Measurements from ENCODE around the gene PCDHB12. TPM values are rescaled to one million over a fixed set of nuclear protein-coding genes. Genes with fewer than 3 reads are reported as not detected.
"Not testable (repeated sequence)": the region's sequence is repeated elsewhere in the genome, so short reads cannot be mapped to it uniquely, and the experiment has no call there.

The PCDHB12 gene
- total RNA-seq, 1 experiment from 2014 or later, result 0.44 TPM

DNA sequence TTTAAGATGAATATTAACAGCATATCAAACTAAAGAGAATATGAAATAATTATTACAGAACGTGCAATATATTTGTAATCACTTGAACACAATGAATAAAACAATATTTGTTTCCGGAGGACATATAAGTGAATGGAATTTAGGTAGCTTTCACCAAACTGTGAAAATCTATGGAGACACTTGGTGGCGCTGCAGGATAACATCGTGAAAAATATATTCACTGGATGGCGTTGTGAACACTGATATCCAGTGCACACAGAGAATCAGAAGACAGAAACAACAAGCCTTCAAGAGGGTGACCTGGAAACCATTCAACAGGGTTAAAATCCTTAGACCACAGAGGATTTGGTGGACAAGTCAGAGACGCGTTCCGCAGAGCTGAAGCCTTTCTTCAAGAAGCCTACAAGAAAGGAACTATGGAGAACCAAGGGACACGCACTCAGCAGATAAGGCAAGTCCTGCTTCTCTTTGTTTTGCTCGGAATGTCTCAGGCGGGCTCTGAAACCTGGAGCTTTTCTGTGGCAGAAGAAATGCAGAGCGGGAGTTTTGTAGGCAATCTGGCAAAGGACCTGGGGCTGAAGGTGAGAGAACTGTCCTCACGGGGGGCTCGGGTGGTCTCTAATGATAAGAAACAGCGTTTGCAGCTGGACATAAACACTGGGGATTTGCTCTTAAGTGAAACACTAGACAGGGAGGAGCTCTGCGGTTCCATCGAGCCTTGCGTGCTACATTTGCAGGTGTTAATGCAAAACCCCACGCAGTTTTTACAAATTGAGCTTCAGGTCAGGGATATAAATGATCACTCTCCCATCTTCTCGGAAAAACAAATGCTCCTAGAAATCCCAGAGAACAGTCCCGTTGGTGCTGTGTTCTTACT is 8.9 kb upstream of the PCDHB12 start, which contains the start of gene PCDHB11:
PCDHB11 (plus strand) TSS at position 269 of the 877 bp plus-strand sequence; CDS start at position 417, 148 bp downstream.
- peak within 1 kb of the TSS; percentile 41 to 65 for H3K4me3 ChIP-seq (ENCODE audit: low read depth in 2 of 2, low read length in 2 of 2)
- DNase-seq (ENCODE audit: low read depth, low spot score) (peak; percentile 32), ATAC-seq (peak; percentile 94)
- TF ChIP-seq SIN3A (IDR thresholded peaks at IDR 0.05; ENCODE audit: borderline replicate concordance, insufficient read depth, low read depth, low read length) (no peak), TCF7L2 (IDR thresholded peaks at IDR 0.05; ENCODE audit: low read depth, low read length) (no peak), POLR2AphosphoS5 (IDR thresholded peaks at IDR 0.05; ENCODE audit: low read depth, low read length) (no peak)
- TF ChIP-seq, protein P1, sequence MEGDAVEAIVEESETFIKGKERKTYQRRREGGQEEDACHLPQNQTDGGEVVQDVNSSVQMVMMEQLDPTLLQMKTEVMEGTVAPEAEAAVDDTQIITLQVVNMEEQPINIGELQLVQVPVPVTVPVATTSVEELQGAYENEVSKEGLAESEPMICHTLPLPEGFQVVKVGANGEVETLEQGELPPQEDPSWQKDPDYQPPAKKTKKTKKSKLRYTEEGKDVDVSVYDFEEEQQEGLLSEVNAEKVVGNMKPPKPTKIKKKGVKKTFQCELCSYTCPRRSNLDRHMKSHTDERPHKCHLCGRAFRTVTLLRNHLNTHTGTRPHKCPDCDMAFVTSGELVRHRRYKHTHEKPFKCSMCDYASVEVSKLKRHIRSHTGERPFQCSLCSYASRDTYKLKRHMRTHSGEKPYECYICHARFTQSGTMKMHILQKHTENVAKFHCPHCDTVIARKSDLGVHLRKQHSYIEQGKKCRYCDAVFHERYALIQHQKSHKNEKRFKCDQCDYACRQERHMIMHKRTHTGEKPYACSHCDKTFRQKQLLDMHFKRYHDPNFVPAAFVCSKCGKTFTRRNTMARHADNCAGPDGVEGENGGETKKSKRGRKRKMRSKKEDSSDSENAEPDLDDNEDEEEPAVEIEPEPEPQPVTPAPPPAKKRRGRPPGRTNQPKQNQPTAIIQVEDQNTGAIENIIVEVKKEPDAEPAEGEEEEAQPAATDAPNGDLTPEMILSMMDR (IDR thresholded peaks at IDR 0.05), result peak; percentile 81
- TF ChIP-seq, protein P2, sequence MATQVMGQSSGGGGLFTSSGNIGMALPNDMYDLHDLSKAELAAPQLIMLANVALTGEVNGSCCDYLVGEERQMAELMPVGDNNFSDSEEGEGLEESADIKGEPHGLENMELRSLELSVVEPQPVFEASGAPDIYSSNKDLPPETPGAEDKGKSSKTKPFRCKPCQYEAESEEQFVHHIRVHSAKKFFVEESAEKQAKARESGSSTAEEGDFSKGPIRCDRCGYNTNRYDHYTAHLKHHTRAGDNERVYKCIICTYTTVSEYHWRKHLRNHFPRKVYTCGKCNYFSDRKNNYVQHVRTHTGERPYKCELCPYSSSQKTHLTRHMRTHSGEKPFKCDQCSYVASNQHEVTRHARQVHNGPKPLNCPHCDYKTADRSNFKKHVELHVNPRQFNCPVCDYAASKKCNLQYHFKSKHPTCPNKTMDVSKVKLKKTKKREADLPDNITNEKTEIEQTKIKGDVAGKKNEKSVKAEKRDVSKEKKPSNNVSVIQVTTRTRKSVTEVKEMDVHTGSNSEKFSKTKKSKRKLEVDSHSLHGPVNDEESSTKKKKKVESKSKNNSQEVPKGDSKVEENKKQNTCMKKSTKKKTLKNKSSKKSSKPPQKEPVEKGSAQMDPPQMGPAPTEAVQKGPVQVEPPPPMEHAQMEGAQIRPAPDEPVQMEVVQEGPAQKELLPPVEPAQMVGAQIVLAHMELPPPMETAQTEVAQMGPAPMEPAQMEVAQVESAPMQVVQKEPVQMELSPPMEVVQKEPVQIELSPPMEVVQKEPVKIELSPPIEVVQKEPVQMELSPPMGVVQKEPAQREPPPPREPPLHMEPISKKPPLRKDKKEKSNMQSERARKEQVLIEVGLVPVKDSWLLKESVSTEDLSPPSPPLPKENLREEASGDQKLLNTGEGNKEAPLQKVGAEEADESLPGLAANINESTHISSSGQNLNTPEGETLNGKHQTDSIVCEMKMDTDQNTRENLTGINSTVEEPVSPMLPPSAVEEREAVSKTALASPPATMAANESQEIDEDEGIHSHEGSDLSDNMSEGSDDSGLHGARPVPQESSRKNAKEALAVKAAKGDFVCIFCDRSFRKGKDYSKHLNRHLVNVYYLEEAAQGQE (IDR thresholded peaks at IDR 0.05; ENCODE audit: insufficient read depth in 1 of 2, low read depth in 2 of 2, low read length in 1 of 2), result no peak
- ChIA-PET POLR2A (interaction anchor here (0.5 kb wide), 1 partner anchor 46 kb away, joined by 7 read pairs; no protein-coding TSS in a partner anchor), CTCF (interaction anchor here (0.6 to 2.0 kb wide), 8 partner anchors 9 to 364 kb away, joined by 3 to 8 read pairs (median 5); partner anchors contain the start of genes PCDHB12, PCDHB14, PCDHB2 and PCDHB8)
- intact Hi-C loops (cut with micrococcal nuclease; ENCODE audit: unreplicated experiment), result no loop called here
- H3K4me1 ChIP-seq (ENCODE audit: control insufficient read depth, insufficient read depth, low read length), result no peaks in the 10 kb centered on the region
- peaks cover 16% of the 10 kb centered on the region; the same call in 1 of the 2 replicates for H3K9me3 ChIP-seq (ENCODE audit: control insufficient read depth, insufficient read depth, low read depth, low read length)
- no peaks in the 10 kb centered on the region for H3K36me3 ChIP-seq (ENCODE audit: control insufficient read depth, insufficient read depth, low read length)
- BruUV-seq (replicated peaks), result no TSS peak
- no peaks in the 10 kb centered on the region; the same call in 1 of the 2 replicates for H3K27me3 ChIP-seq (ENCODE audit: control insufficient read depth, insufficient read depth, low read length)
- in situ Hi-C loops (cut with HindIII; ENCODE audit: low pct_unique_long_range_greater_than_20kb, low sequenced_read_pairs), result loop anchor here (25.0 kb wide), 2 partner anchors 112 to 138 kb away; partner anchors contain the start of genes PCDHB2, PCDHGA1, PCDHGA2 and PCDHGA3
- no peak within 1 kb of the TSS for H3K27ac ChIP-seq (ENCODE audit: low read length)

DNA sequence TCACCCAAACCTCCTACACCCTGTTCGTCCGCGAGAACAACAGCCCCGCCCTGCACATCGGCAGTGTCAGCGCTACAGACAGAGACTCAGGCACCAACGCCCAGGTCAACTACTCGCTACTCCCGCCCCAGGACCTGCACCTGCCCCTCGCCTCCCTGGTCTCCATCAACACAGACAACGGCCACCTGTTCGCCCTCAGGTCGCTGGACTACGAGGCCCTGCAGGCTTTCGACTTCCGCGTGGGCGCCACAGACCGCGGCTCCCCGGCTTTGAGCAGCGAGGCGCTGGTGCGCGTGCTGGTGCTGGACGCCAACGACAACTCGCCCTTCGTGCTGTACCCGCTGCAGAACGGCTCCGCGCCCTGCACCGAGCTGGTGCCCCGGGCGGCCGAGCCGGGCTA is 7.4 kb upstream of the PCDHB12 start:
- H3K36me3 ChIP-seq (ENCODE audit: control insufficient read depth, insufficient read depth, low read length); BruUV-seq (replicated peaks); CTCF ChIA-PET; H3K9me3 ChIP-seq (ENCODE audit: control insufficient read depth, insufficient read depth, low read depth, low read length); ATAC-seq; DNase-seq (ENCODE audit: low read depth, low spot score); H3K27me3 ChIP-seq (ENCODE audit: control insufficient read depth, insufficient read depth, low read length); H3K4me3 ChIP-seq (ENCODE audit: low read depth in 2 of 2, low read length in 2 of 2); H3K27ac ChIP-seq (ENCODE audit: low read length); in situ Hi-C loops (cut with HindIII; ENCODE audit: low pct_unique_long_range_greater_than_20kb, low sequenced_read_pairs); H3K4me1 ChIP-seq (ENCODE audit: control insufficient read depth, insufficient read depth, low read length); intact Hi-C loops (cut with micrococcal nuclease; ENCODE audit: unreplicated experiment); POLR2A ChIA-PET: not testable (repeated sequence)

DNA sequence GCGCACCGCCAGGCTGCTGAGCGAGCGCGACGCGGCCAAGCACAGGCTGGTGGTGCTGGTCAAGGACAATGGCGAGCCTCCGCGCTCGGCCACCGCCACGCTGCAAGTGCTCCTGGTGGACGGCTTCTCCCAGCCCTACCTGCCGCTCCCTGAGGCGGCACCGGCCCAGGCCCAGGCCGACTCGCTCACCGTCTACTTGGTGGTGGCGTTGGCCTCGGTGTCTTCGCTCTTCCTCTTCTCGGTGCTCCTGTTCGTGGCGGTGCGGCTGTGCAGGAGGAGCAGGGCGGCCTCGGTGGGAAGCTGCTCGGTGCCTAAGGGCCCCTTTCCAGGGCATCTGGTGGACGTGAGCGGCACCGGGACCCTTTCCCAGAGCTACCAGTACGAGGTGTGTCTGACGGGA is 6.9 kb upstream of the PCDHB12 start:
- H3K36me3 ChIP-seq (ENCODE audit: control insufficient read depth, insufficient read depth, low read length); H3K4me1 ChIP-seq (ENCODE audit: control insufficient read depth, insufficient read depth, low read length); H3K9me3 ChIP-seq (ENCODE audit: control insufficient read depth, insufficient read depth, low read depth, low read length); H3K4me3 ChIP-seq (ENCODE audit: low read depth in 2 of 2, low read length in 2 of 2); H3K27me3 ChIP-seq (ENCODE audit: control insufficient read depth, insufficient read depth, low read length); in situ Hi-C loops (cut with HindIII; ENCODE audit: low pct_unique_long_range_greater_than_20kb, low sequenced_read_pairs); POLR2A ChIA-PET; DNase-seq (ENCODE audit: low read depth, low spot score); CTCF ChIA-PET; BruUV-seq (replicated peaks); ATAC-seq; H3K27ac ChIP-seq (ENCODE audit: low read length); intact Hi-C loops (cut with micrococcal nuclease; ENCODE audit: unreplicated experiment): not testable (repeated sequence)

DNA sequence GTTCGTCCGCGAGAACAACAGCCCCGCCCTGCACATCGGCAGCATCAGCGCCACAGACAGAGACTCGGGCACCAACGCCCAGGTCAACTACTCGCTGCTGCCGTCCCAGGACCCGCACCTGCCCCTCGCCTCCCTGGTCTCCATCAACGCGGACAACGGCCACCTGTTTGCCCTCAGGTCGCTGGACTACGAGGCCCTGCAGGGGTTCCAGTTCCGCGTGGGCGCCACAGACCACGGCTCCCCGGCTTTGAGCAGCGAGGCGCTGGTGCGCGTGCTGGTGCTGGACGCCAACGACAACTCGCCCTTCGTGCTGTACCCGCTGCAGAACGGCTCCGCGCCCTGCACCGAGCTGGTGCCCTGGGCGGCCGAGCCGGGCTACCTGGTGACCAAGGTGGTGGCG is 1.8 kb downstream of the PCDHB12 start:
- BruUV-seq (replicated peaks); intact Hi-C loops (cut with micrococcal nuclease; ENCODE audit: unreplicated experiment): not testable (repeated sequence)

DNA sequence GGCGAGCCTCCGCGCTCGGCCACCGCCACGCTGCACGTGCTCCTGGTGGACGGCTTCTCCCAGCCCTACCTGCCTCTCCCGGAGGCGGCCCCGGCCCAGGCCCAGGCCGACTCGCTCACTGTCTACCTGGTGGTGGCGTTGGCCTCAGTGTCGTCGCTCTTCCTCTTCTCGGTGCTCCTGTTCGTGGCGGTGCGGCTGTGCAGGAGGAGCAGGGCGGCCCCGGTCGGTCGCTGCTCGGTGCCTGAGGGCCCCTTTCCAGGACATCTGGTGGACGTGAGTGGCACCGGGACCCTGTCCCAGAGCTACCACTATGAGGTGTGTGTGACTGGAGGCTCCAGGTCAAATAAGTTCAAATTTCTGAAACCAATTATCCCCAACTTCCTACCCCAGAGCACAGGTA is 2.3 kb downstream of the PCDHB12 start:
- BruUV-seq (replicated peaks); POLR2A ChIA-PET; intact Hi-C loops (cut with micrococcal nuclease; ENCODE audit: unreplicated experiment): not testable (repeated sequence)

More for the DNA sequence above, 1.8 kb downstream of the PCDHB12 start:
- H3K27ac ChIP-seq (ENCODE audit: low read length); POLR2A ChIA-PET; H3K4me3 ChIP-seq (ENCODE audit: low read depth in 2 of 2, low read length in 2 of 2); H3K4me1 ChIP-seq (ENCODE audit: control insufficient read depth, insufficient read depth, low read length); CTCF ChIA-PET; H3K27me3 ChIP-seq (ENCODE audit: control insufficient read depth, insufficient read depth, low read length); H3K36me3 ChIP-seq (ENCODE audit: control insufficient read depth, insufficient read depth, low read length); in situ Hi-C loops (cut with HindIII; ENCODE audit: low pct_unique_long_range_greater_than_20kb, low sequenced_read_pairs); ATAC-seq; DNase-seq (ENCODE audit: low read depth, low spot score); H3K9me3 ChIP-seq (ENCODE audit: control insufficient read depth, insufficient read depth, low read depth, low read length): not testable (repeated sequence)

More for the DNA sequence above, 2.3 kb downstream of the PCDHB12 start:
- H3K9me3 ChIP-seq (ENCODE audit: control insufficient read depth, insufficient read depth, low read depth, low read length); H3K36me3 ChIP-seq (ENCODE audit: control insufficient read depth, insufficient read depth, low read length); H3K4me3 ChIP-seq (ENCODE audit: low read depth in 2 of 2, low read length in 2 of 2); ATAC-seq; in situ Hi-C loops (cut with HindIII; ENCODE audit: low pct_unique_long_range_greater_than_20kb, low sequenced_read_pairs); DNase-seq (ENCODE audit: low read depth, low spot score); H3K27me3 ChIP-seq (ENCODE audit: control insufficient read depth, insufficient read depth, low read length); H3K27ac ChIP-seq (ENCODE audit: low read length); CTCF ChIA-PET; H3K4me1 ChIP-seq (ENCODE audit: control insufficient read depth, insufficient read depth, low read length): not testable (repeated sequence)
